Endothelial cell of umbilical vein (primary cell): Measurements from ENCODE around the gene RPRML. TPM values are rescaled to one million over a fixed set of nuclear protein-coding genes. Genes with fewer than 3 reads are reported as not detected.

Experiments
- BruUV-seq: library from RNA; stranded (reverse); fragments of 400-500 nt; replicated peaks from 2 replicates; lab custom pipeline; 2021; lab: Mats Ljungman, UMichigan
- CTCF ChIA-PET: fragments of 300-600, 350-600 bp; sonication (Branson Sonifier 250); formaldehyde crosslinking; loops from one replicate; lab custom pipeline; 2021; ENCODE audit warnings: antibody characterized with exemption, inconsistent platforms; lab: Charles Lee
- POLR2A ChIA-PET: fragments of 300-600, 350-600 bp; sonication (Branson Sonifier 250); formaldehyde crosslinking; loops from one replicate; lab custom pipeline; 2021; ENCODE audit warnings: antibody characterized with exemption, inconsistent platforms; lab: Charles Lee
- DNase-seq: peaks from one replicate; pipeline ENCODE4 v3.0.0-alpha.2; 2011; ENCODE audit warnings: low read depth, low spot score
- FAIRE-seq: peaks from 2 replicates; lab custom pipeline; 2011; peaks lifted over from hg19 to GRCh38; lab: Jason Lieb, UNC
- H2AFZ ChIP-seq: 2 replicates; pipeline ENCODE4 v1.6.0; 2012; ENCODE audit warnings: low read depth, low read length, control low read depth, inconsistent platforms
- H3K27ac ChIP-seq: 2 replicates; pipeline ENCODE4 v1.5.1; 2011; ENCODE audit warnings: low read depth, mild to moderate bottlenecking, control low read depth, low read length, moderate library complexity; ENCODE audit not compliant: insufficient read depth
- H3K27me3 ChIP-seq, 2 experiments: 2 replicates each; pipeline versions ENCODE4 v1.6.0 to v1.6.1; 2011; ENCODE audit warnings: low read length in 2 of 2, mixed read lengths in 1 of 2; ENCODE audit not compliant: control insufficient read depth in 2 of 2, insufficient read depth in 2 of 2
- H3K36me3 ChIP-seq, 2 experiments: 2 replicates in 1 of 2; 3 replicates in 1 of 2; pipeline ENCODE4 v1.5.1; 2011; ENCODE audit warnings: low read length in 2 of 2, mild to moderate bottlenecking in 1 of 2, moderate library complexity in 1 of 2; ENCODE audit not compliant: control insufficient read depth in 2 of 2, insufficient read depth in 2 of 2; ENCODE audit errors: extremely low read depth in 1 of 2
- H3K4me1 ChIP-seq: 3 replicates; pipeline ENCODE4 v1.5.1; 2011; ENCODE audit warnings: mild to moderate bottlenecking, low read length; ENCODE audit not compliant: control insufficient read depth, insufficient read depth; ENCODE audit errors: extremely low read depth
- H3K4me2 ChIP-seq: 2 replicates; pipeline ENCODE4 v1.6.1; 2011; ENCODE audit warnings: low read length, control low read depth, mixed read lengths; ENCODE audit not compliant: insufficient read depth
- H3K4me3 ChIP-seq, 3 experiments: fragments of 200-600 bp in 1 of 3; sonication (generic), shearing (Covaris generic) in 1 of 3; replicated peaks in 1 of 3; 2 replicates each; pipeline ENCODE4 v1.5.1; 2011 to 2016; ENCODE audit warnings: control low read depth in 3 of 3, low read length in 3 of 3, mild to moderate bottlenecking in 2 of 3, inconsistent platforms in 1 of 3, low read depth in 1 of 3, moderate library complexity in 1 of 3; ENCODE audit not compliant: insufficient read depth in 1 of 3
- H3K79me2 ChIP-seq: 2 replicates; pipeline ENCODE4 v1.6.0; 2012; ENCODE audit warnings: low read length, inconsistent platforms; ENCODE audit not compliant: control insufficient read depth, insufficient read depth
- H3K9ac ChIP-seq: replicated peaks from 2 replicates; pipeline ENCODE3; 2011; ENCODE audit warnings: low read length, control low read depth; ENCODE audit not compliant: insufficient read depth; ENCODE audit errors: extremely low read depth
- H3K9me1 ChIP-seq: replicated peaks from 3 replicates; pipeline ENCODE4 v1.6.0; 2011; ENCODE audit warnings: mild to moderate bottlenecking, low read length; ENCODE audit not compliant: control insufficient read depth, insufficient read depth; ENCODE audit errors: extremely low read depth
- H3K9me3 ChIP-seq: replicated peaks from 2 replicates; pipeline ENCODE4 v1.5.1; 2012; ENCODE audit warnings: low read length, inconsistent platforms; ENCODE audit not compliant: control insufficient read depth, insufficient read depth
- H4K20me1 ChIP-seq: replicated peaks from 2 replicates; pipeline ENCODE3; 2011; ENCODE audit warnings: mild to moderate bottlenecking, low read length; ENCODE audit not compliant: control insufficient read depth, insufficient read depth; ENCODE audit errors: extremely low read depth
- GATA2 ChIP-seq: IDR thresholded peaks from 2 replicates; pipeline ENCODE4 v1.7.0; 2011; ENCODE audit warnings: low read depth, mild to moderate bottlenecking, moderate library complexity, mixed read lengths, low read length; ENCODE audit not compliant: insufficient read length, insufficient read depth
- MAX ChIP-seq: IDR thresholded peaks from 2 replicates; pipeline ENCODE4 v1.6.1; 2011; ENCODE audit not compliant: insufficient read depth, insufficient read length
- MYC ChIP-seq: IDR thresholded peaks from one replicate; pipeline ENCODE4 v1.6.1; 2011; ENCODE audit warnings: mild to moderate bottlenecking, low read depth, low read length
- dilution Hi-C: fragments of 300-500 bp; cut with MboI; formaldehyde crosslinking; loops from one replicate; pipeline ENCODE4 v1.15.0; 2019; ENCODE audit warnings: low sequenced_read_pairs; ENCODE audit not compliant: extremely low pct_ligation_motif_present
- intact Hi-C: fragments of 100-400 bp; cut with micrococcal nuclease; formaldehyde crosslinking; loops from one replicate; pipeline ENCODE4 v1.10.0; 2022
- polyA plus RNA-seq, 4 experiments: library from polyadenylated mRNA; depleted of rRNA in 3 of 4; stranded (reverse) in 3 of 4; unstranded in 1 of 4; fragments of >200 nt; gene quantifications; 2 replicates each; pipeline versions ENCODE4 v1.2.1 to v1.2.3, GENCODE V29; 2011 to 2012; ENCODE audit warnings: missing spikeins in 1 of 4
- total RNA-seq: library from RNA; stranded (reverse); gene quantifications from 2 replicates; pipeline ENCODE4 v1.2.3, GENCODE V29; 2021

RPRML gene
- total and polyA plus RNA-seq, 2 donors (not counting 3 experiments of a cell fraction or from before 2014, with no cell fraction given) = 0.08 TPM; not detected in 1

GRCh38 chr17:46935658-46936266, 43.3 kb downstream of the RPRML start:
- Histone ChIP-seq H3K27me3 (no peaks in the 10 kb centered on the region), H3K4me2 (no peak overlapping the region), H3K36me3 (peaks cover 31 to 53% of the 10 kb centered on the region in 2 experiments), H2AFZ (no peak overlapping the region), H3K4me3 (no peak overlapping the region), H3K4me1 (peaks cover 9% of the 10 kb centered on the region), H3K9ac (no peak overlapping the region), H4K20me1 (peaks cover 2% of the 10 kb centered on the region), H3K79me2 (peaks cover 6% of the 10 kb centered on the region), H3K9me1 (no peaks in the 10 kb centered on the region), H3K27ac (no peak overlapping the region), H3K9me3 (no peaks in the 10 kb centered on the region)
- intact Hi-C loops = no loop called here
- FAIRE-seq (no peak), DNase-seq (peak; percentile 32)
- peak; percentile 39 for TF ChIP-seq GATA2
- no peak for TF ChIP-seq MAX
- ChIA-PET CTCF (interaction anchor here (1.0 kb wide), 1 partner anchor 94 kb away, joined by 3 read pairs; no protein-coding TSS in a partner anchor), POLR2A (no interaction called here)
- dilution Hi-C loops = no loop called here
- BruUV-seq = no TSS peak

GRCh38 chr17:46931596-46931995, 47.5 kb downstream of the RPRML start:
- Histone ChIP-seq H3K79me2 (peaks cover 37% of the 10 kb centered on the region), H3K36me3 (peaks cover 23 to 35% of the 10 kb centered on the region in 2 experiments), H3K4me3 (no peak overlapping the region), H3K9me1 (no peaks in the 10 kb centered on the region), H4K20me1 (no peaks in the 10 kb centered on the region), H3K27ac (no peak overlapping the region), H3K9me3 (no peaks in the 10 kb centered on the region), H3K27me3 (no peaks in the 10 kb centered on the region), H3K4me1 (peaks cover 36% of the 10 kb centered on the region), H2AFZ (no peak overlapping the region), H3K4me2 (no peak overlapping the region), H3K9ac (no peak overlapping the region)
- dilution Hi-C loops (no loop called here), intact Hi-C loops (no loop called here)
- BruUV-seq = no TSS peak
- DNase-seq = no peak
- CTCF ChIA-PET = interaction anchor here (5.4 kb wide), 1 partner anchor 12 kb away, joined by 36 read pairs; no protein-coding TSS in a partner anchor
- TF ChIP-seq MYC = no peak
- POLR2A ChIA-PET = no interaction called here
- no peak for FAIRE-seq
